D721Med (cell line): ENCODE measurements around the gene CERS6.

ENCODE experiments used
- DNase-seq: peaks from one replicate; pipeline ENCODE4 v3.0.0; 2011; ENCODE audit warnings: low spot score; ENCODE audit not compliant: insufficient read length
- FAIRE-seq: peaks from 2 replicates; lab custom pipeline; 2011; peaks lifted over from hg19 to GRCh38; lab: Jason Lieb, UNC
- CTCF ChIP-seq: IDR thresholded peaks from 2 replicates; pipeline ENCODE4 v1.5.1; 2012; ENCODE audit warnings: mild to moderate bottlenecking, control low read depth; ENCODE audit not compliant: insufficient read depth; ENCODE audit errors: missing control alignments

Gene CERS6

GRCh38 chr2:168773128-168773527, 317.1 kb downstream of the CERS6 start:
- DNase-seq (no peak), FAIRE-seq (no peak)
- TF ChIP-seq CTCF, result no peak

GRCh38 chr2:168773719-168774521, 317.8 kb downstream of the CERS6 start:
- DNase-seq (no peak), FAIRE-seq (no peak)
- peak; percentile 42 for TF ChIP-seq CTCF

- no peak for TF ChIP-seq CTCF
- DNase-seq (no peak), FAIRE-seq (no peak)
Observed at GRCh38 chr2:168775837-168776236, 319.8 kb downstream of the CERS6 start.

GRCh38 chr2:168780669-168781071, 324.6 kb downstream of the CERS6 start:
- no peak for DNase-seq

GRCh38 chr2:168781191-168781817, 325.2 kb downstream of the CERS6 start:
- FAIRE-seq (no peak), DNase-seq (no peak)
- no peak for TF ChIP-seq CTCF

More at GRCh38 chr2:168780669-168781071, 324.6 kb downstream of the CERS6 start:
- no peak for FAIRE-seq
- no peak for TF ChIP-seq CTCF

GRCh38 chr2:168782271-168782670, 326.2 kb downstream of the CERS6 start:
- FAIRE-seq (no peak), DNase-seq (no peak)
- TF ChIP-seq CTCF, result no peak

GRCh38 chr2:168784993-168785392, 328.9 kb downstream of the CERS6 start:
- TF ChIP-seq CTCF, result no peak
- DNase-seq (no peak), FAIRE-seq (no peak)
